ENCODE measurements around the gene TIMELESS. TPM values are rescaled to one million over a fixed set of nuclear protein-coding genes. Genes with fewer than 3 reads are reported as not detected.

The TIMELESS gene
- total RNA-seq, 6 experiments from 2014 or later, result 8.0 to 10.8 (median 9.1) TPM

- intact Hi-C loops (cut with DNase I), result no loop called here
- Histone ChIP-seq H3K27ac (no peak overlapping the region), H3K4me1 (peaks cover 0 to 7% (median 0%) of the 10 kb centered on the region in 4 donors), H3K27me3 (no peaks in the 10 kb centered on the region), H3K36me3 (peaks cover 0 to 8% (median 3%) of the 10 kb centered on the region in 4 donors), H3K9me3 (no peaks in the 10 kb centered on the region), H3K4me3 (no peak overlapping the region)
- no peak for TF ChIP-seq POLR2A (IDR thresholded peaks at IDR 0.05)
- TF ChIP-seq, protein P1, sequence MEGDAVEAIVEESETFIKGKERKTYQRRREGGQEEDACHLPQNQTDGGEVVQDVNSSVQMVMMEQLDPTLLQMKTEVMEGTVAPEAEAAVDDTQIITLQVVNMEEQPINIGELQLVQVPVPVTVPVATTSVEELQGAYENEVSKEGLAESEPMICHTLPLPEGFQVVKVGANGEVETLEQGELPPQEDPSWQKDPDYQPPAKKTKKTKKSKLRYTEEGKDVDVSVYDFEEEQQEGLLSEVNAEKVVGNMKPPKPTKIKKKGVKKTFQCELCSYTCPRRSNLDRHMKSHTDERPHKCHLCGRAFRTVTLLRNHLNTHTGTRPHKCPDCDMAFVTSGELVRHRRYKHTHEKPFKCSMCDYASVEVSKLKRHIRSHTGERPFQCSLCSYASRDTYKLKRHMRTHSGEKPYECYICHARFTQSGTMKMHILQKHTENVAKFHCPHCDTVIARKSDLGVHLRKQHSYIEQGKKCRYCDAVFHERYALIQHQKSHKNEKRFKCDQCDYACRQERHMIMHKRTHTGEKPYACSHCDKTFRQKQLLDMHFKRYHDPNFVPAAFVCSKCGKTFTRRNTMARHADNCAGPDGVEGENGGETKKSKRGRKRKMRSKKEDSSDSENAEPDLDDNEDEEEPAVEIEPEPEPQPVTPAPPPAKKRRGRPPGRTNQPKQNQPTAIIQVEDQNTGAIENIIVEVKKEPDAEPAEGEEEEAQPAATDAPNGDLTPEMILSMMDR (IDR thresholded peaks at IDR 0.05), result no peak
- DNase-seq, result no peak
- WGBS (ENCODE audit: insufficient coverage, low coverage, low lambda C conversion rate, missing lambda C conversion rate), result 50% methylated on average over 1 of the region's 1 CpG
- no peak for ATAC-seq
Measured at GRCh38 chr12:56425193-56425592, 24.0 kb downstream of the TIMELESS start.

DNA sequence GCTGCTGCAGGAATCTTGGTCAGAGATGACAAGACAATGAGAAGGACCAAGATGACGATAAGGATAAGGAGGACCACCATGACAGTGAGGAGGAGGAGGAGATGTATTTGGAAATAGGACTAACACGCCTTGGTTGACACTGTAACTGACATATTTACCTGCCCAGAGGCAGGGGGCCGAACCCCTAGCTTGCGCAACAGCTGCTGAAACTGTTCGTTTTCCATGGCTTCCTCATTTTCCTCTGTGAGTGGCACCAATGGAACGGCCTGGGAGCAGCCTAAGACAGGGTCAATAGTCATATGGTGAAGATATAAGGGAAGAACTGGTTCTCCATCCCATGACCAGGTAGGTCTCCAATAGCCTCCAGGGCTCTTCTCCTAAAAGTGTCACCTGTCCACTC is 28.8 kb downstream of the TIMELESS start:
- TF ChIP-seq, protein P1 (IDR thresholded peaks at IDR 0.05), result no peak
- no peak for TF ChIP-seq POLR2A (IDR thresholded peaks at IDR 0.05)
- no peaks in the 10 kb centered on the region for H3K27me3 ChIP-seq
- no peak for DNase-seq
- H3K9me3 ChIP-seq, result no peaks in the 10 kb centered on the region
- peaks cover 0 to 2% (median 0%) of the 10 kb centered on the region in 4 donors for H3K4me1 ChIP-seq
- intact Hi-C loops (cut with DNase I), result no loop called here
- peaks cover 0 to 8% (median 0%) of the 10 kb centered on the region in 4 donors for H3K36me3 ChIP-seq
- 89% methylated on average over 3 of the region's 6 CpGs for WGBS (ENCODE audit: insufficient coverage, low coverage, low lambda C conversion rate, missing lambda C conversion rate)
- no peak overlapping the region for H3K4me3 ChIP-seq
- ATAC-seq, result no peak
- H3K27ac ChIP-seq, result no peak overlapping the region

- WGBS (ENCODE audit: insufficient coverage, low coverage, low lambda C conversion rate, missing lambda C conversion rate), result 93% methylated on average over 9 of the region's 11 CpGs
- DNase-seq (no peak), ATAC-seq (no peak)
- Histone ChIP-seq H3K9me3 (no peaks in the 10 kb centered on the region), H3K27me3 (no peaks in the 10 kb centered on the region), H3K4me3 (no peak overlapping the region), H3K4me1 (peaks cover 0 to 2% (median 0%) of the 10 kb centered on the region in 4 donors), H3K27ac (no peak overlapping the region), H3K36me3 (peaks cover 0 to 8% (median 0%) of the 10 kb centered on the region in 4 donors)
- intact Hi-C loops (cut with DNase I), result no loop called here
- TF ChIP-seq, protein P1 (IDR thresholded peaks at IDR 0.05), result no peak
- no peak for TF ChIP-seq POLR2A (IDR thresholded peaks at IDR 0.05)
Measured at GRCh38 chr12:56417739-56418138, 31.5 kb downstream of the TIMELESS start.

GRCh38 chr12:56414401-56414800 is 34.8 kb downstream of the TIMELESS start:
- DNase-seq, result no peak
- Histone ChIP-seq H3K27ac (no peak overlapping the region), H3K27me3 (no peaks in the 10 kb centered on the region), H3K4me1 (peaks cover 0 to 13% (median 5%) of the 10 kb centered on the region in 4 donors), H3K9me3 (no peaks in the 10 kb centered on the region), H3K36me3 (no peaks in the 10 kb centered on the region), H3K4me3 (no peak overlapping the region)
- 86% methylated on average over 2 of the region's 3 CpGs for WGBS (ENCODE audit: insufficient coverage, low coverage, low lambda C conversion rate, missing lambda C conversion rate)
- intact Hi-C loops (cut with DNase I), result no loop called here
- no peak for ATAC-seq
- TF ChIP-seq, protein P1 (IDR thresholded peaks at IDR 0.05), result no peak
- no peak for TF ChIP-seq POLR2A (IDR thresholded peaks at IDR 0.05)

DNA sequence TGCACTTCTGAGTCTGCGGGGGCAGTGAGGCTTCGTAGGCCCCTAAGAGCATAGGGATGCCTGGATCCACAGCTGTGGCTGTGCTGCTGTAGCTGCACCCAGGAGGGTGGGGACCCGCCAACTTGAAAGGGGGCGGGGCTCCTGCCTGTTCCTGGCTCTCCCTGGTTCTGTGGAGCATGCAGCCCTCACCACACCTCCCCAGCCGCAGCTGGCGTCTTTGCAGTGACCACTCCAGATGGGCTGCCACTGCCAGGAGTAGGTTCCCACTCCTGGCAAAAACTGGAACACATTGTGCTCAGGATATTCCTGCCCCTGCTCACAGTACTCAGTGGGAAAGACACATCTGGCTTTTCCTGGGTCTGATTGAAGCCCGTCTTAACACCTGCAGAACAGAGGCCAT is 35.8 kb downstream of the TIMELESS start:
- DNase-seq (no peak), ATAC-seq (no peak)
- no peaks in the 10 kb centered on the region for H3K36me3 ChIP-seq
- H3K4me3 ChIP-seq, result no peak overlapping the region
- no peaks in the 10 kb centered on the region for H3K27me3 ChIP-seq
- H3K27ac ChIP-seq, result no peak overlapping the region
- peaks cover 0 to 21% (median 5%) of the 10 kb centered on the region in 4 donors for H3K4me1 ChIP-seq
- WGBS (ENCODE audit: insufficient coverage, low coverage, low lambda C conversion rate, missing lambda C conversion rate), result 80% methylated on average over 1 of the region's 7 CpGs
- H3K9me3 ChIP-seq, result no peaks in the 10 kb centered on the region
- intact Hi-C loops (cut with DNase I), result no loop called here
- TF ChIP-seq POLR2A (IDR thresholded peaks at IDR 0.05), result no peak

All from right lobe of liver (tissue), 6 donors.